ENCODE results near the gene TRIM28. TPM values are rescaled to one million over a fixed set of nuclear protein-coding genes. Genes with fewer than 3 reads are reported as not detected.

The TRIM28 gene
- total RNA-seq, 2 donors from 2014 or later = 809 to 859 TPM

GRCh38 chr19:58544591-58545285, 874 bp downstream of the TRIM28 start:
- H3K4me3 ChIP-seq (ENCODE audit: low read length) = peak overlapping the region; percentile 100
- WGBS, 2 experiments (ENCODE audit: insufficient coverage in 1 of 2, insufficient read length in 1 of 2) = 0% methylated on average over 13 to 91 of the region's 92 CpGs

GRCh38 chr19:58545286-58546018, 1.6 kb downstream of the TRIM28 start:
- H3K27me3 Mint-ChIP-seq (ENCODE audit: insufficient read depth) = peaks cover 25% of the 10 kb centered on the region
- H3K9me3 Mint-ChIP-seq = no peaks in the 10 kb centered on the region
- WGBS, 2 experiments (ENCODE audit: insufficient coverage in 1 of 2, insufficient read length in 1 of 2) = 12 to 13% methylated on average over 18 to 21 of the region's 21 CpGs
- DNase-seq = peak; percentile 52
- no peaks in the 10 kb centered on the region for H3K9me3 ChIP-seq (ENCODE audit: control insufficient read depth, low read length)
- H3K36me3 Mint-ChIP-seq (ENCODE audit: low read depth) = peaks cover 49% of the 10 kb centered on the region
- H3K27me3 ChIP-seq (ENCODE audit: control insufficient read depth, insufficient read depth, low read length, poor library complexity, severe bottlenecking) = peaks cover 21% of the 10 kb centered on the region
- peak overlapping the region; percentile 87 for H3K9ac ChIP-seq (ENCODE audit: extremely low read depth, low read length, poor library complexity, severe bottlenecking)
- H3K4me3 ChIP-seq (ENCODE audit: low read length) = peak overlapping the region; percentile 100
- H3K4me1 ChIP-seq (ENCODE audit: control insufficient read depth, insufficient read depth, low read length) = peaks cover 4% of the 10 kb centered on the region
- H3K27ac Mint-ChIP-seq = peak overlapping the region; percentile 89
- peaks cover 13% of the 10 kb centered on the region for H3K4me1 Mint-ChIP-seq
- no peak for TF ChIP-seq CTCF (conservative IDR thresholded peaks at IDR 0.05)
- peaks cover 53% of the 10 kb centered on the region for H3K36me3 ChIP-seq (ENCODE audit: control insufficient read depth, insufficient read depth, low read length)
- H3K27ac ChIP-seq (ENCODE audit: low read depth, low read length) = no peak overlapping the region
- peak overlapping the region; percentile 98 for H3K4me3 Mint-ChIP-seq

More at GRCh38 chr19:58544591-58545285, 874 bp downstream of the TRIM28 start:
- Histone ChIP-seq H3K9ac (ENCODE audit: extremely low read depth, low read length, poor library complexity, severe bottlenecking) (peak overlapping the region; percentile 87), H3K27me3 (ENCODE audit: control insufficient read depth, insufficient read depth, low read length, poor library complexity, severe bottlenecking) (peaks cover 26% of the 10 kb centered on the region), H3K9me3 (ENCODE audit: control insufficient read depth, low read length) (no peaks in the 10 kb centered on the region), H3K36me3 (ENCODE audit: control insufficient read depth, insufficient read depth, low read length) (peaks cover 46% of the 10 kb centered on the region), H3K27ac (ENCODE audit: low read depth, low read length) (peak overlapping the region; percentile 98), H3K4me1 (ENCODE audit: control insufficient read depth, insufficient read depth, low read length) (peaks cover 4% of the 10 kb centered on the region)
- Mint-ChIP-seq H3K4me1 (peaks cover 13% of the 10 kb centered on the region), H3K36me3 (ENCODE audit: low read depth) (peaks cover 42% of the 10 kb centered on the region), H3K9me3 (no peaks in the 10 kb centered on the region), H3K27me3 (ENCODE audit: insufficient read depth) (peaks cover 29% of the 10 kb centered on the region), H3K4me3 (peak overlapping the region; percentile 98), H3K27ac (peak overlapping the region; percentile 100)
- TF ChIP-seq CTCF (conservative IDR thresholded peaks at IDR 0.05) = no peak
- no peak for DNase-seq

GRCh38 chr19:58546019-58546530, 2.2 kb downstream of the TRIM28 start:
- H3K27me3 Mint-ChIP-seq (ENCODE audit: insufficient read depth) = peaks cover 23% of the 10 kb centered on the region
- Histone ChIP-seq H3K4me1 (ENCODE audit: control insufficient read depth, insufficient read depth, low read length) (peaks cover 4% of the 10 kb centered on the region), H3K27me3 (ENCODE audit: control insufficient read depth, insufficient read depth, low read length, poor library complexity, severe bottlenecking) (peaks cover 17% of the 10 kb centered on the region), H3K36me3 (ENCODE audit: control insufficient read depth, insufficient read depth, low read length) (peaks cover 59% of the 10 kb centered on the region), H3K9me3 (ENCODE audit: control insufficient read depth, low read length) (no peaks in the 10 kb centered on the region), H3K9ac (ENCODE audit: extremely low read depth, low read length, poor library complexity, severe bottlenecking) (peak overlapping the region; percentile 87), H3K27ac (ENCODE audit: low read depth, low read length) (no peak overlapping the region), H3K4me3 (ENCODE audit: low read length) (peak overlapping the region; percentile 100)
- peak overlapping the region; percentile 98 for H3K4me3 Mint-ChIP-seq
- TF ChIP-seq CTCF (conservative IDR thresholded peaks at IDR 0.05) = no peak
- DNase-seq = peak; percentile 50
- H3K27ac Mint-ChIP-seq = peak overlapping the region; percentile 89
- 56 to 61% methylated on average over 1 of the region's 1 CpG for WGBS, 2 experiments (ENCODE audit: insufficient coverage in 1 of 2, insufficient read length in 1 of 2)
- H3K36me3 Mint-ChIP-seq (ENCODE audit: low read depth) = peaks cover 51% of the 10 kb centered on the region
- peaks cover 13% of the 10 kb centered on the region for H3K4me1 Mint-ChIP-seq
- H3K9me3 Mint-ChIP-seq = no peaks in the 10 kb centered on the region
